NCI-H1694 treated with DMSO at 0.1 percent for 48 hours (cell line): ENCODE data around the gene OCIAD1.

Experiments
- DNase-seq: peaks from one replicate; lab custom pipeline; 2025; lab: John Stamatoyannopoulos, UW

Gene OCIAD1

GRCh38 chr4:48896845-48897244 is 66.0 kb downstream of the OCIAD1 start:
- no peak for DNase-seq

GRCh38 chr4:48898733-48899431 is 68.0 kb downstream of the OCIAD1 start:
- no peak for DNase-seq

- DNase-seq = no peak
Observed at GRCh38 chr4:48899432-48899749, 68.5 kb downstream of the OCIAD1 start.

- DNase-seq = no peak
Observed at GRCh38 chr4:48899950-48900349, 69.1 kb downstream of the OCIAD1 start.

GRCh38 chr4:48901196-48901595 is 70.3 kb downstream of the OCIAD1 start:
- DNase-seq = no peak

- no peak for DNase-seq
Observed at GRCh38 chr4:48902266-48902665, 71.4 kb downstream of the OCIAD1 start.

- DNase-seq = no peak
Observed at GRCh38 chr4:48904101-48904500, 73.2 kb downstream of the OCIAD1 start.

- DNase-seq = no peak
Observed at GRCh38 chr4:48904541-48905142, 73.8 kb downstream of the OCIAD1 start.

- DNase-seq = no peak
Observed at GRCh38 chr4:48905363-48906015, 74.6 kb downstream of the OCIAD1 start.

GRCh38 chr4:48906206-48907173 is 75.6 kb downstream of the OCIAD1 start, which contains the start of gene OCIAD2:
TSS of gene OCIAD2 (minus strand) at chr4:48906774. CDS start at chr4:48904549, 2,225 bp downstream.
- peak; percentile 47 for DNase-seq

- no peak for DNase-seq
Observed at GRCh38 chr4:48907706-48908477, 77.0 kb downstream of the OCIAD1 start.

- no peak for DNase-seq
Observed at GRCh38 chr4:48908687-48909086, 77.8 kb downstream of the OCIAD1 start.

- no peak for DNase-seq
Observed at GRCh38 chr4:48909697-48910096, 78.8 kb downstream of the OCIAD1 start.

GRCh38 chr4:48910511-48910910 is 79.6 kb downstream of the OCIAD1 start:
- DNase-seq = no peak
